HG03139 (cell line): ENCODE measurements around the gene MAPKAPK5.
"Not testable (repeated sequence)": the region's sequence is repeated elsewhere in the genome, so short reads cannot be mapped to it uniquely, and the experiment has no call there.

Experiments used
- ATAC-seq: cut with Tn5 transposase; IDR thresholded peaks from one replicate; pipeline ENCODE4 v1.9.1; 2021; ENCODE audit not compliant: unreplicated experiment

Gene MAPKAPK5

GRCh38 chr12:111881716-111882115 lies 39.7 kb downstream of the MAPKAPK5 start:
- ATAC-seq, result no peak

DNA sequence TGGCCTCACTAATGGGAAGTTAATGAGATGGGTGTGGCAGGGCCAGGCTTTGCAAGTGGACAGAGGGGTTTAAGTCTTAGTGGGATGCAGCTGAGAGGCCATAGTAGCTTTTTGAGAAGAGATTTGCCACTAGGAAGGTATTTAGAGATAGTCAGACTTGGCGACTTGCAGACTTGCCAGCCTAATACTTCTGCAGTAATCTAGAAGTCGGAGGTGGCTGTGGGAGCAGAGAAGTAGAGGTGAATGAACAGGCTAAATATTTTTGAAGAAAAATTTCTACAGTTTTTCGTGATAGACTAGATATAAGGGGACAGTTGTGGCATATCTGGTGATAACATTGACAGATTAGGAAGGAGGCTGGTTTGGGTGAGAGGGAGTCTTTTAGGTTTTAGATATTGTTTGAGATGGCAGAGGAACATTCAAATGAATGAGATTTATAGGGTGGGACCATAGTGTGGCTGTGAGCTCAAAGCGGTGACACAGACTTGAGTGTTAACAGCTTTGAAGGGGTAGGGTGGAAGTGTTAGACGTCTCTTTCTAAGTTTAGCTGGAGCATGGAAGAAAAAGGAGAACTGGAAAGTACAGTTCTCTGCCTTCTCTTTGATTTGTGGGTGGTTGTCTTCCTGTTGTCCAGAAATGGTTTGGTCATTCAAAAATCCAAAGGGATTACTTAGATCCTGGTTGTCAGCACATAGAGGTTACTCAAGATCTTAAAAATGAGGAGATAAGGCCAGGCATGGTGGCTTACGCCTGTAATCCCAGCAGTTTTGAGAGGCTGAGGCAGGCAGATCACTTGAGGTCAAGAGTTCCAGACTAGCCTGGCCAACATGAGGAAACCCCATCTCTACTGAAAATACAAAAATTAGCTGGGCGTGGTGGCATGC lies 44.9 kb downstream of the MAPKAPK5 start:
- no peak for ATAC-seq

GRCh38 chr12:111887926-111888745 lies 46.1 kb downstream of the MAPKAPK5 start:
- no peak for ATAC-seq

- ATAC-seq, result no peak
Measured at GRCh38 chr12:111893287-111893686, 51.3 kb downstream of the MAPKAPK5 start.

DNA sequence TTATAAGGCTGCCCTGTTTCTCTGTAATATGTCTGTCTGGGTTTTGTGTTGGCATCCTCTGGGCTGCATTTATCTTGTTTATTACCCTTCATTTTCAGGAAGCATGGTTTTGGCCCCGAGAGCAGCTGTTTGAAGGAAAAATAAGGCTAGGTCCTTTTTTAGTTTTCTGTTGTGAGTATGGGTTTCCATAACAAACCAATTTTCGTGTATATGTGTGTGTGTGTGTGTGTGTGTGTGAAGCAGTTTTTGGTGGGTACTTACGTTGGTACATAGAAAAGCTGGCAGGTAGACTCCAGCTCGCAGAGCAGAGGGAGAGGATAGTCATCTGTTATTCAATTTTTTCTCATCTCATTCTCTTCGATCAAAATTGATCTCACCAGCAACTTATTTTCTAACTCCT lies 52.5 kb downstream of the MAPKAPK5 start:
- no peak for ATAC-seq

DNA sequence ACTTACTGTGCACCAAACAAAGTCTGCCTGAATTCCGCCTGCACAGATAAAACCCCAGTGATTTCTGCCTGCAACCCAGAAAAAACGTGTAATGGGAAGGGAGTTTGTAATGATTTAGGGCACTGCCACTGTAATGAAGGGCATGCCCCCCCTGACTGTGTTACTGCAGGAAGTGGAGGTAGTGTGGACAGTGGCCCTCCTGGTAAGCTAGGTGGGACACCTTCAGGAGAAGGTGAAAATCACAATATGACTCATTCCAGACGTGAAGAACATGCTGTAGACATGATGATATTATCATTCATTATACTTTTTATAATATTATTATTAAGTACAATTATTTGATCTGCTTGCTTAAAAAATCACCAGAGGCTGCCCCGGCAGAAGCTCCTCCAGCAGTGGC lies 59.2 kb downstream of the MAPKAPK5 start:
- no peak for ATAC-seq

GRCh38 chr12:111904446-111904975 lies 62.5 kb downstream of the MAPKAPK5 start:
- ATAC-seq, result no peak

DNA sequence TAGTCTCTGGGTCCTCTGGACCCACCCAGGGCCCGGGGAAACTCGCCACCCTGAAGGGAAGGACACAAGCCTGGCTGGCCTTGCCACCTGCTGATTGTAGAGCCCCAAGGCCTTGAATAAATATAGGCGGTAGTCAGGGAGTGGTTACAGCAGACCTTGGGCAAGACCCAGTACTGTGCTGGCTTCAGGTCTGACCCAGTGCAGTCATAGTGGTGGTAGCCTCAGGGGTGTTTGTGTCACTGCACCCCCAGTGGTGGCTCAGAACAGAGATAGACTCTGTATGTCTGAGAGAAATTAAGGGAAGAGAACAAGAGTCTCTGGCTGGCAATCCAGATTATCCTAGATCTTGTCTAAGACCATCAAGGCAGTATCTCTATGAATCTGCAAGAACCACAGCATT lies 63.5 kb downstream of the MAPKAPK5 start:
- ATAC-seq, result no peak

DNA sequence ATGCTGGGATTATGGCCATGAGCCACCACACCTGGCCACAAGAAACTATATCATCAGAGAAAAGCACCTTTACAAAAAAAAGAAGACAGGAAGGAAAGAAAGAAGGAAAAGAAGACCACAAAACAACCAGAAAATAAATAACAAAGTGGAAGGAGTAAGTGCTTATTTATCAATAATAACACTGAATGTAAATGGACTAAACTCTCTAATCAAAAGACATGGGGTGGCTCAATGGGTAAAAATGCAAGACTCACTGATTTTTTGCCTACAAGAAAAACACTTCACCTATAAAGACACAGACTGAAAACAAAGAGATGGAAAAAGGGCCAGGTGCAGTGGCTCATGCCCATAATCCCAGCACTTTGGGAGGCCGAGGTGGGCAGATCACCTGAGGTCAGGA lies 65.7 kb downstream of the MAPKAPK5 start:
- ATAC-seq, result no peak

DNA sequence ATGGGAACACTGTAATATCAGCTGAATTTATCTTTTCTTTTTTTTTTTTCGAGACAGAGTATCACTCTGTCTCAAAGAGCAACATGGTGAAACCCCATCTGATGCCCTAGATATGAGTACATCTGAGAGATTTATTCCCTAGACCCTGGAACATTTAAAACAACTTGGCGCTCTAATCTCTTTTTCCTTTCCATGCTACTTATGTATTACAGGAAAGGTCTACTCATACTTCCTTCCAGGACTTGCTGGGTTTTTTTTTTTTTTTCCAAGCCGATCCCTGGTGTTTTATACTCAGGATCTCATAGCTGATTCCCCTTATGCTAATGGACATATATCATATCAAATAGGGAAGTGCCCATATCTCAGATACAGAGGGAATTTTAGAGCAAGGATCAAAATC lies 83.1 kb downstream of the MAPKAPK5 start:
- ATAC-seq, result no peak

DNA sequence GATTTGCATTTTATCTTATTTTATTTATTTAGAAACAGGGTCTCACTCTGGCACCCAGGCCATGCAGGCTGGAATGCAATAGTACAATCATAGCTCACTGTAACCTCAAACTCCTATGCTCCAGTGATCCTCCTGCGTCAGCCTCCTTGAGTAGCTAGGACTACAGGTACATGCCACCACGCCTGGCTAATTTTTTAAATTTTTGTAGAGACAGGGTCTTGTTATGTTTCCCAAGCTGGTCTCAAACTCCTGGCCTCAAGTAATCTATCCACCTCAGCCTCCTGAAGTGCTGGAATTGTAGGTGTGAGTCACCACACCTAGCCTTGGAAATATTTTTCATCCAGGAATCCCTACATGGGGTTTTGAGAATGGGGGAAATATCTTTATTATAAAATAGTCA lies 84.6 kb downstream of the MAPKAPK5 start:
- ATAC-seq, result no peak

DNA sequence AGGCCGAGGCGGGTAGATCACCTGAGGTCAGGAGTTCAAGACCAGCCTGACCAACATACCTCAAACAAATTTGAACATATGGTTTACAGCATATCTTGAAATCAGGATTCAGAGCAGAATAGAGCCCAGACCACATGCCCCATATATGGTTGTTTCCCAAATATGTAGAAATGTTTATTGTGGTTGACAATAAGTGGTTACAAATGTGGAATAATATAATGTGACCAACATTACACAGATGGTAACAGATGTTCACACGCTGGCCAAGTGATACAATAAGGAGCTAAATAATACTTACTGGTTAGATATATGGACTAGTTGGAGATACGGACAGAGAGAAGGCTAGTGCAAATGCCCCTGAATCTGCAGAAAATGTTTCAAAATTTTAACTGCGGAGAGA lies 85.3 kb downstream of the MAPKAPK5 start:
- ATAC-seq, result no peak

DNA sequence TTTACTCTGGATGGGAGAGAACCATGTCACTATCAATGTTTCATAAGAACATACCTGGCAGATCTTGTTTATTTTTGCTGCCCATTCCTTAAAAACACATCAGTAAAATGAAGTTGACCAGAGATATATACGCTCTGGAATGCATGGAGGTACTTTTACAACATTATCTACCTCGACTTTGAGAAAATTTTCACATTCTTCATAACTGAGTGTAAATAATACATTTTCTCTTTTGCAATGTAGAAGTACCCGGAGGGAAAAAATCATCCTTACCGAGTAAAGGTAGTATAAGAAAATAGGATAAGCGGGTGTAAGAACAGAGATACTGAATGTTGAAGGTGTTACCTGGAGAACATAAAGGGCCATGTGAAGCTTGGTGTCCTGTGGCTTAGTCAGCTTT lies 90.2 kb downstream of the MAPKAPK5 start:
- ATAC-seq, result no peak

GRCh38 chr12:111936869-111937268 lies 94.8 kb downstream of the MAPKAPK5 start:
- ATAC-seq, result no peak

DNA sequence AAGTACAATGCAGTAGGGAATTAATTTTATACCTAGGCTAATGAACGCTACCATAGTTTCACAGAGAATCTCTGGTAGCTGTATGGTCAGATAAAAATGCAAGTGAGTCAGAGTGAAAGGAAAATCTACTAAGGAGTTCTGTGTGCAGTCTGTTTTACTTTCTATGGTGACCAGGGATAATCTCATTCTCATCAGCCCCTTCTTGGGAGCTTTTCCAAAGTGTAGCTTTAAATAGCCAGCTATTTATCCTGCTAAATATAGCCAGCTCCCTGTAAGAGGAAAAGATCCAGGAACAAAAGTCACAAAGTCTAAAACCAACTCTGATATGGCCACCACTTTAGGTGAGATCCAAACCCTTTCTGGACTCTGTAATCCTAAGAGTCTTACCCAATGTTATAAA lies 95.4 kb downstream of the MAPKAPK5 start:
- ATAC-seq, result no peak

- ATAC-seq, result no peak
Measured at GRCh38 chr12:111942557-111942956, 100.5 kb downstream of the MAPKAPK5 start.

GRCh38 chr12:111943929-111944328 lies 101.9 kb downstream of the MAPKAPK5 start:
- ATAC-seq, result no peak

GRCh38 chr12:111950961-111951676 lies 109.1 kb downstream of the MAPKAPK5 start:
- ATAC-seq, result not testable (repeated sequence)
